K562 treated with DMSO at 1 percent for 4 hours (cell line): ENCODE data around the gene RNF180. TPM values are rescaled to one million over a fixed set of nuclear protein-coding genes. Genes with fewer than 3 reads are reported as not detected.

Experiments used
- total RNA-seq: library from RNA; unstranded; fragments of 300-600 nt; gene quantifications from 2 replicates; pipeline ENCODE4 v1.2.3, GENCODE V29; 2022; ENCODE audit not compliant: insufficient read depth

The RNF180 gene
- not detected in 2 replicates for total RNA-seq

GRCh38 chr5:64165500-64166200, at the start of gene RNF180:
Gene RNF180, plus strand, starts transcription at chr5:64165843. Its CDS starts 34,965 bp downstream, at chr5:64200808.

Other genes with a start within 250 kb of the RNF180 start
- not detected in 2 replicates for gene HTR1A, start 203.4 kb upstream of the RNF180 start, total RNA-seq